Stimulated activated CD4-positive, alpha-beta T cell treated with anti-CD3 and anti-CD28 coated beads, TNF-alpha, amount 100 ng/mL, for 48 hours (primary cell): ENCODE data around the gene UBASH3A.
"Not testable (repeated sequence)": the region's sequence is repeated elsewhere in the genome, so short reads cannot be mapped to it uniquely, and the experiment has no call there.

ENCODE experiments used
- DNase-seq, 3 donors: peaks; one replicate each; pipeline ENCODE4 v3.0.0-alpha.2; 2020; ENCODE audit warnings: low read depth in 3 of 3

UBASH3A gene

GRCh38 chr21:42467140-42467983 is 63.7 kb downstream of the UBASH3A start:
- DNase-seq: no peak

- DNase-seq: no peak
Observed at GRCh38 chr21:42468491-42469131, 64.9 kb downstream of the UBASH3A start.

DNA sequence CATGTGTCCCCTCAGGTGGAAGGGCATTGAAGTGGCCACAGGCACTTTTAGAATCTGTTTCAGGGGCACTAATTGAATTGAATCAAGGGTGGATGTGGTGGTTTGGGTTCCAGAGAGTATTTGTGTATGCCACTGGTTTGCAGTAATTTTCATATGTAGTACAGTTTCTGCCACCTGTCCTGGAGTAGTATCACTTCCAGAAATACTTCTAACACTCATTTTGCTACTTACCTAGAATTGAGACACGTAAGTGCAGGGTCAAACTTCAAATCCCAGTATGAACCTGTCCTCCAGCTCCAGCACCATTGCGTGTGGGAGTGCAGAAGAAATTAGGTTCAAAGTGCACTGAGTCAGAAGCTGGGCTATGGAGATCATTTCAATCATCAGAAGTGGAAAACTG is 65.6 kb downstream of the UBASH3A start:
- DNase-seq: no peak

GRCh38 chr21:42469726-42470125 is 66.0 kb downstream of the UBASH3A start:
- DNase-seq: not testable (repeated sequence)

GRCh38 chr21:42471206-42471605 is 67.5 kb downstream of the UBASH3A start:
- DNase-seq: no peak

DNA sequence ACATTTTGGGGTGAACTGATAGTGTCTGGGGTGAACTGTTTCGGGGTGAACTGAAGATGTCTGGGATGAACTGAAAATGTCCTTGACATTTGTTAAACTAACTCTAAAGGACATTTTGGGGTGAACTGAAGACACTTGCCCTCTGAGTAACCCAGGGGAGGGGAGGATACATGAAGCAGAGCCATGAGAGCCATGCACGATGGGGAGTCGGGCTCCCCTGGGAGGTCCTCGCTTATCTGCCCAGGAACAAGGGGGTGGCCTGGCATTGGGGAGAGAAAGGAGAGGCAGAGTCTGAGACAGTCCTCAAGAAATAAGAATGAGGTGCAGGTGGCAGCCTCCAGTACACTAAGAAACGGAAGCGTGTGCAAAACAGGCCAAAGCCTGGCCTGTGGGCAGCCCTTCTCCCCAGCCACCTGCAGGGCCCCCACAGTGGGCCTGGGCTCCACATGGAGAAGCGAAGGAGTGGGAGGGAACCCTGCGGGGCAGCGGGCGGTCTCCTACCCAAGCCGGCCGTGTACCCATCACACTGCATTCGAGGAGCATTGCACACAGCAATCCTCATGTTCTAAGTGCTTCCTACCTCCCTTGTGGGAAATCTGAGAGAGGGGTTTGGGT is 68.1 kb downstream of the UBASH3A start:
- DNase-seq: no peak

GRCh38 chr21:42472521-42472920 is 68.8 kb downstream of the UBASH3A start:
- no peak for DNase-seq

DNA sequence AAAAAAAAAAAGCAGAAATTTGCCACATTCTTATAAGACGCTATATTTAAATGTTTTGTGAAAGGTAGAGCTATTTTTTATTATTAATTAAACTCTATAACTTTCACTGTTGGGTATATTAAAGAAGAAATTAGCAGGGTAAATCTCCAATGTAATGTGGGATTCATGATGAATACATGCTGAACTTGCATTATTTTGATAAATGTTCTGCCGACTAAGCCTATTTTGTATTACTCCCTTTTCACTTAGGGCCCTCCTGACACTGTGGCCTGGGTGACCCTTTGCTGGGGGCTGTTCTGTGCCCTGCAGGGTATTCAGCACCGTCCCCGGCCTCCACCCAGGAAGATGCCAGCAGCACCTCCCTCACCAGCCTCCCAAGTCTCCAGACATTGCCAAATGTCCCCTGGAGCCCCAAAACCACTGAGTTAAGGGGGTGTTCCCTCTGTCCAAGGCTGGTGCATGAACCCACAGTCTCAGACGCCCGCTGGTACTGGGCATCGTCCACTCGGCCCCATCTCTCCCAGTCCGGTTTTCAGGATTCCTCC is 69.9 kb downstream of the UBASH3A start:
- no peak for DNase-seq

DNA sequence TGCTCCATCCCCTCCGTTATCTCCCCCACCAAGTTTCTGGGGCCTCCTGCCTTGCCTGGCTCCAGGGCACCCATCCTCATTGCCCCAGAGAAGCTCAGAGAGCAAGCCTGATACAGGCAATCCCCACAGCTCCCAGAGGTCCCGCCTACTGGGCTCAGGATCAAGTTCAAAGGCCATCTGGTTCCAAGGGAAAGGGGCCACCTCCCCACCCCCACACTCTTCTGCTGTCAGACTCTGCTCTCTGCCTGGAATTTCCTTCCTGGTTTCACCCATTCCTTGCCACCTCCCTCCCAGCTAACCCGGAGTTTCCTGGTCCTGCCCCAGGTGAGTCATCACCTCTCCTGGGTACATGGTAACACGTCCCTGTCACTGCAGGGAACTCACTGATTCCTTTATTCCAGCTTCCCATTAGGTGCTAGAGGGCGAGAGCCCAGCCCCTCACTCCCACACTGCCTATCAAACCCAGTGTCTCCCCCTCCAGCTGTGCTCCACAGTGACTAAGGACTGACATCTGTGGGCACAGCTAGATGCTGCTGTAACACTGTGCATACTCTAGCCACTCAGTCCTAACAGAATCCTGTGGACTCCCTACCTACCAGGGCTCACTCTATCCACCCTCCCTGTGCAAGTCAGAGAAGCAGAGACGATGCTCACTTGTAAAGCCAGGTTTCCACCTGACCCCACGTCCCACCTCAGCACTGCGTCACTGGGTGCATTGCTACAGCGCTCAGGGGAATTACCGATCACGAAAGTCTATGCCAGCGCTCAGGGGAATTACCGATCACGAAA is 70.5 kb downstream of the UBASH3A start:
- DNase-seq: no peak

GRCh38 chr21:42475036-42475435 is 71.3 kb downstream of the UBASH3A start:
- no peak for DNase-seq

GRCh38 chr21:42475526-42476387 is 72.1 kb downstream of the UBASH3A start:
- no peak for DNase-seq

DNA sequence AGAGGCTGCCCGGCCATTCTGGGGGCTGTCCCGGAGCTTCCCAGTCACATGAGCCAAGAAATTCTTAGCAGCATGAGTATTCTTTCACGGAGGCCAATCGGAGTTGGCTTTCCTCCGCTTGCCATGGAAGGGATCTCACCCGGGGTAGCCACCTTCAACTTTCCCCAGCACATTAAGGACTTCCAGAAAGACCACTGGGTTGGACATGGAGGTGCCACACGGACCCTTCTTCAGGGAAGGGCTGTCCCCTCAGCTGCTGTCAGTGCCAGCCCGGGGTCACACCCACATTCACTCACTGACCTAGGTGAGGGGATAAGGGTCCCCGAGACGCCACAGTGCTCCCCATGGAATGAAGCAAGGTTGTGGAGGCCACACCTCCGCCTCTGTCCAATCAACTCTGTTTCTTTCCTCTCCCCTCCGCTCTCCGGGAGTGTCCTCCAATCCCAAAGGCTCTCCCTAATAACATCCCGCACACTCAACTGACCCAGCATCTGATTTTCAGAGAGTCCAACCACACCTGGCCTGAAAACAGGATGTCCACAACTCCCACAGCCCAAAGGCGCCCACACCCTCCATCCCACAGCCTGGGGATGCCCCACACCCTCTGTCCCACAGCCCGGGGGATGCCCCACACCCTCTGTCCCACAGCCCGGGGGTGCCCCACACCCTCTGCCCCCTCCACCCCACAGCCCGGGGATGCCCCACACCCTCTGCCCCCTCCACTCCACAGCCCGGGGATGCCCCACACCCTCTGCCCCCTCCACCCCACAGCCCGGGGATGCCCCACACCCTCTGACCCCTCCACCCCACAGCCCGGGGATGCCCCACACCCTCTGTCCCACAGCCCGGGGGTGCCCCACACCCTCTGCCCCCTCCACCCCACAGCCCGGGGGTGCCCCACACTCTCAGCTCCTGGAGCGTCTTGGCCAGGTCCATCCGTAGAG is 73.0 kb downstream of the UBASH3A start:
- no peak for DNase-seq

DNA sequence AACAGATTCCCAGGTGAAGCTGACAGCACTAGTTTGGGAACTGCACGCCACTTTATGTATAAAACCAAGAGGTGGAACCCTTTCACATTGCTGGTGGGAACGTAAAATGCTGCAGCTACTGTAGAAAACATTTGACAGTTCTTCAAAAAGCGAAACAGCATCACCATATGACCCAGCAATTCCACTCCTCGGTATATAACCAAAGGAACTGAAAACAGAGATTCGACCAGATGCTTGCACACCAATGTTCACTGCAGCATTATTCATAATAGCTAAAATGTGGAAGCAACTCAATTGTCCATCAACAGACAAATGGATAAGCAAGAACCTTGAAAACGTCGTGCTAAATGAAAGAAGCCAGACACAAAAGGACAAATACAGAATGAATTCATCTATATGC is 74.8 kb downstream of the UBASH3A start:
- no peak for DNase-seq

DNA sequence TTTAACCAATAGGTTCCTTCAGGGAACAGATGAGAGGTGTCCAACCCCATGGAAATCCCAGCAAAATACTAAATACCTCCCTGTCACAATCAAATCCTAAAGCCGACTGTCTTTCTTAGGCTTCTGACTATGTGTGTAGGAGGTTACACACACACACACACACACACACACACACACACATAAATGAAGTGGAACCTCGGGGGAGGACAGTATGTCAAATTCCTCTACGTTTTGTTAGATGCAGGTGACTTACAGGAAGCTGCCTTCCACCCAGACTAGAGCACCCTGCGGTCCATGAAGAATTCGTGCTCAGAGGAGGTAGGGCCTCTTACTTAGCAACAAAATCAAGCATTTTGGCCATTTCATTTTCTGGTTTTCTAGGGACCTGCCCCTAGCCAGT is 75.9 kb downstream of the UBASH3A start:
- DNase-seq: no peak

GRCh38 chr21:42480736-42481135 is 77.0 kb downstream of the UBASH3A start:
- no peak for DNase-seq

DNA sequence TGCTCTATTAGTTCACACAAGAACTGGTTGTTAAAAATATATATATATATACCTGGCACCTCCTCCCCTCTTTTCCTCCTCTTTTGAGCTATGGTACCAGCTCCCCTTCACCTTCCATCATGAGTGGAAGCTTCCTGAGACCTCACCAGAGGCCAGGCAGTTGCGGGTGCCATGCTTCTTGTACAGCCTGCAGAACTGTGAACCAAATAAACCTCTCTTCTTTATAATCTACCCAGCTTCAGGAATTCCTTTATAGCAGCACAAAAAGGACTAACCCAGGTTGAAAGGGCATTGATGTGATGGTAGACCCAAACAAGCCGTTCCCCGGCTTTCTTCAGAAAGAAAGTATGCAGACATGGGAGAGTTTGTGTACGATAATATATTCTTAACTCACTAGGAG is 77.5 kb downstream of the UBASH3A start:
- no peak for DNase-seq

DNA sequence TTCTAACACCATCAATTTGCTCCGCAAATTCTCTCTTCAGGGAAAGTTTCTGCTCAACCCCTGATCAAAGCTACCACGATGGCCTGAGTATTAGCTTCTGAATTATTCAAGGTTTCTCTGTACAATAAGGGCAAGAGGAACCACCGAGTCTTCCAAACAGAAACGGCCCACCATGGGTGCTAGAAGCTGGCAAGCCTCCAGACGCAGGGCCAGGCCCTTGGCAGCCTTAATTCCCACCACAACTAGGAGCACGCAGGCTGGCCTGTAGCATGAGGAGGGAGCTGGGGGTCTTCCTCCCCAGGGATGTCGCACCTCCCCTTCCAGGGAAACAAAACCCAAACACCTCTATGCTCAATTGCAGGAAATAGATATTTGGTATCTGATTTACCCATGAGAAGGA is 81.3 kb downstream of the UBASH3A start:
- DNase-seq: no peak

DNA sequence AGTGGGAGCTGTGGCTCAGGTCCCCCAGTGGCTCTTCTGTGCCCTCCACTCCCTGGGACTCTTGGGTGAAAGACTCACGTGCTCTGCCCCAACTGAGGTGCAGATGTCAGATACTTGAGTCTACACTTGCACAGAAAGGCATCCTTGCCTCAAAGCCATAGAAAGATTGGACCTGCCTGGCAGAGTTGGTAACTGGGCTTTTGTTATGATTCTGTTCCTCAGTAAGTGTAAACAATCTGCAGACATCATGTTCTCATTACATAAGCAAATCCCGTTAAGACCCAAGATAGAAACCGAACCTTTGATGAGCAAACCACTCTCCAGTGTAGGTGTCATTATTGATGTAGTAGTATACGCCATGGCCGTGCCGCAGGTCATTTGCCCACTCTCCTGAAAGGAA is 82.4 kb downstream of the UBASH3A start:
- no peak for DNase-seq

GRCh38 chr21:42486531-42486930 is 82.8 kb downstream of the UBASH3A start:
- no peak for DNase-seq
